ENCODE data around the gene SORCS2. TPM values are rescaled to one million over a fixed set of nuclear protein-coding genes. Genes with fewer than 3 reads are reported as not detected.

Gene SORCS2
- total RNA-seq, 4 donors from 2014 or later, result 0.19 to 0.85 (median 0.66) TPM

DNA sequence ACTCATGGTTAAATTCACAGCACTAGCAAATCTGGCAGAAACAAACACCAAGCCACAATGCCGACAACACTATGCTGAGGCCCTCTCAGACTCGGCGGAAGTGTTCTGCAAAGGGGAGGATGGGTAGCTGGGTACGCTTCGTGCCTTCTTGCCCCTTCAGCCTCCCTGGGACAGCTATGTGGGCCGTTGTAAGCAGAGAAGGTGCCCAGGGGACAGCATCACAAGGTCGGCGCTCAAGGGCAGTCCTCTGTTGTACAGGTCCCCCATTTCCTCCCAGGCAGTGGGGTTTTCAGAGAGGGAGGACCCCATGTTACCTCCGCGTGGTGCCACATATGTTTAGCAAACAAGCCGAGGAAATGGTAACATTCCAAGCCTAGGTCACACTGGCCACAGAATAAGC is 573.7 kb downstream of the SORCS2 start:
- TF ChIP-seq, protein P1, sequence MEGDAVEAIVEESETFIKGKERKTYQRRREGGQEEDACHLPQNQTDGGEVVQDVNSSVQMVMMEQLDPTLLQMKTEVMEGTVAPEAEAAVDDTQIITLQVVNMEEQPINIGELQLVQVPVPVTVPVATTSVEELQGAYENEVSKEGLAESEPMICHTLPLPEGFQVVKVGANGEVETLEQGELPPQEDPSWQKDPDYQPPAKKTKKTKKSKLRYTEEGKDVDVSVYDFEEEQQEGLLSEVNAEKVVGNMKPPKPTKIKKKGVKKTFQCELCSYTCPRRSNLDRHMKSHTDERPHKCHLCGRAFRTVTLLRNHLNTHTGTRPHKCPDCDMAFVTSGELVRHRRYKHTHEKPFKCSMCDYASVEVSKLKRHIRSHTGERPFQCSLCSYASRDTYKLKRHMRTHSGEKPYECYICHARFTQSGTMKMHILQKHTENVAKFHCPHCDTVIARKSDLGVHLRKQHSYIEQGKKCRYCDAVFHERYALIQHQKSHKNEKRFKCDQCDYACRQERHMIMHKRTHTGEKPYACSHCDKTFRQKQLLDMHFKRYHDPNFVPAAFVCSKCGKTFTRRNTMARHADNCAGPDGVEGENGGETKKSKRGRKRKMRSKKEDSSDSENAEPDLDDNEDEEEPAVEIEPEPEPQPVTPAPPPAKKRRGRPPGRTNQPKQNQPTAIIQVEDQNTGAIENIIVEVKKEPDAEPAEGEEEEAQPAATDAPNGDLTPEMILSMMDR (IDR thresholded peaks at IDR 0.05; ENCODE audit: low read depth), result no peak

DNA sequence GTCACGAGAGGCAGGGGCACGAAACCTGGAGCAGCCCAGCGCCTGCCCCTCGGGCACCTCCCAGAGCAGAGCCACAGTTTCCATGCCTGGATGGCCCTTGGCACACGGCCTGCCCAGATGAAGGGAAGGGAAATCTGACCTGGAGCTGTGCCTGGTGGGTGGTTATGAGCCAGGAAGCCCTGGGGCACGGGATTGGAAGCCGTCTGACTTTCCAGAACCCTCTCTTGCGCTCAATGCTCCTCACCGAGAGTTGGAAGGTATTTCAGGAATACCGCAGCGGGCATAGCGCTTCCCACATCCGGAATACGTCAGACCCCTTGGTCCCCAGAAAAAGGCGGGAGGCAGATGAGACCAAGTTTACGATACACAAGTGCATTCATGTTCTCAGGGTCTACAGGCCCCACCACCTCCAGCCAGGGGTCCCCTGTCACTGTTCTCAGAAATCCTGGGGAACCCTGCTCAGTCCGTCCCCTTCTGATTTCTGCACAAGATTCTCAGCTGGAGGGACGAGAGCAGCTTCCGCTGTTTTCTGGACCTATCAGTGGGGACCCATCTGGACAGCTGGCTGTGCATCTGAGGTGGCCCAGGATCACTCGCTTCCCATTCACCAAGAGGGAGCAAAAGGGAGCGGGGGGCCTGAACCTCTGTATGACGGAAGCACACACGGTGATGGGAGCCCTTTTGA is 574.5 kb downstream of the SORCS2 start:
- TF ChIP-seq, protein P1 (IDR thresholded peaks at IDR 0.05; ENCODE audit: low read depth), result no peak

DNA sequence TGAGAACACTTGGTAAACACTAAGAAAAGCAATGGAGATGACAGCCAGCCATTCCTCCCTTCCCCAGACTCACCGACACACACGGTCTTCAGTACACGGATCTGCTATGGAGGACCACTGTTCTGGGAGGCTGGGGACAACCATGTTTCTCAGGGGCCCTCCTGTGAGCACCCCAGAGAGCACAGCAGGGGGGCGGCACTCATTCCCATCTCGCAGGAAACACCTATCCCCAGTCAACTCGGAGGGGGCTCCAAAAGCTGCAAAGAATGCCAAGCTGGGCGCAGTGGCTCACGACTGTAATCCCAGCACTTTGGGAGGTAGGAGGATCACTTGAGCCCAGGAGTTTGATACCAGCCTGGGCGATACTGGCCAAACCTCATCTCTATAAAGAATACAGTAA is 575.2 kb downstream of the SORCS2 start:
- TF ChIP-seq, protein P1 (IDR thresholded peaks at IDR 0.05; ENCODE audit: low read depth), result no peak

DNA sequence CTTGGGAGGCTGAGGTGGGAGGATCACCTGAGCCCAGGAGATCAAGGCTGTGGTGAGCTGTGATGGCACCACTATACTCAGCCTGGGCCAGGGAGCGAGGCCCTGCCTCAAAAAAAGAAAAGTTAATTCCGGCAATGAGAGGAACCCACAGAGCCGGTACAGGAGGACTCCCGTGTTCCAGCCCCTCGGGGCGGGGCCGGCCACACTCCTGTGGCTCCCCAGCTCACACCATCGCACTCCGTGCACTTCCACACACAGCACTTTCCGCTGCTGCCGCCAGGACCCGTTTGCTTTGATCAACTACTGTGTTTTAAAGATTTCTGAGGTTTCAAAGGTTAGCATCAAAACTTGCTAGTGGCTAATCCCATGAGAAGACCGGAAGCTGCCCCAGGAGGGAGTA is 575.6 kb downstream of the SORCS2 start:
- TF ChIP-seq, protein P1 (IDR thresholded peaks at IDR 0.05; ENCODE audit: low read depth), result no peak

DNA sequence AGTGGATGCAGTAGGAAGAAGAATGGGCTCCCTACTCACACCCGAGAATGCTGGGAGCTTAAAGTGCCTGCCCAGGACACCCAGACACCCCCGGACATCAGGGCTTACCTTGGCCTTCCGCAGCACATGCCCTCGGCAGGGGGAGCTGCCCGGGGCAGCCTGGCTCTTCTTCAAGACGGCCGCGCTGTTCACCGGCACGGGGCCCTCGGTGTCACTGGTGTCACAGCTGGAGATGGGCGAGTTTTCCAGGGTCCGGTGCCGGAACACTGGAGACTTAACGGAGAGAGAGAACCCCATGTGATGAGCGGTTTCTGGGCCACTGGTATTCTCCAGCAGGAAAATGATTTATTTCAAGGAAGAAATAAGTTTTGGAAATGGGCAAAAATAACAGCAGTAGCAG is 576.4 kb downstream of the SORCS2 start:
- TF ChIP-seq, protein P1 (IDR thresholded peaks at IDR 0.05; ENCODE audit: low read depth), result no peak

DNA sequence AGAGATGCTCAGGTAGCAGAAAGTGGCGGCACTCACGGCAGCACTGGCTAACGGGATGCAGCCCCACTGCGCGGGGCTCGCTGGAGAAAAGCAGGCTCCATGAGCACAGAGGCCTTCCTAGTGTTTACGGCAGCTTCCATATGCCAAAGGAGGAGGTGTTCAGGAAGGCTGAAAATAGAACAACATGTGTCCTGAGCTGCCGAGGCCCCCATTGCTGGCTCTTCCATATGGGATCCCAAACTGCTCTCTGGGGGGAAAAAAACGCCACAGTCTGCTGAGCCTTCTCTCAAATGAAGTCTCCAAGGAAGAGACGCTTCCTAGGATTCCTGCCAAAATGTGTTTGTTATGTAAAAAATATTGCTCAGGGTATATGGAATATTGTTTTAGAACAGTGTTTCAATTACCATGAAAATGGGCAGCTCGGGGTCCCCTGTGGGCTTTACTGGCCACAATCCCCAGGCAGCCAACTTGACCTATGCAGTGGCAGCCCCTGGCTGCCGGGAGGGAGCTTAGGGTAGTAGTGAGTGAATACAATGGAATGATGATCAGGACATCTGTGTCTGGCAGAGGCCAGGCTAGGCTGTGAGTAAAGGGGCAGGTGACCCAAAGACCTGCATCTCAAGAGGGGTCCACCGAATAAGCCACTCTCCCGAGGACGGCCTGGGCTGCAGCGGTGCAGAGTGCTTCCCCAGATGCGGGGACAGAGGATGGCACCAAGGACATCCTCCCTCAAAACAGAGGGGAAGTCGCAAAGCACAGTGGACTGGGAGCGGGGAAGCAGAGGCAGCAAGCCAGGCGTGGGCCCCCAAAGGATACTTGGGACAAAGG is 577.3 kb downstream of the SORCS2 start:
- TF ChIP-seq, protein P1 (IDR thresholded peaks at IDR 0.05; ENCODE audit: low read depth), result no peak
